Left lung (tissue), 10 donors: ENCODE measurements around the gene OPRM1. TPM values are rescaled to one million over a fixed set of nuclear protein-coding genes. Genes with fewer than 3 reads are reported as not detected.
"Not testable (repeated sequence)": the region's sequence is repeated elsewhere in the genome, so short reads cannot be mapped to it uniquely, and the experiment has no call there.

Source experiments
- ATAC-seq: fragments of 200-7000 bp; cut with Tn5 transposase; one replicate; pipeline ENCODE4 v1.9.1; 2020; ENCODE audit warnings: moderate library complexity
- DNase-seq, 4 donors: peaks; one replicate each; pipeline ENCODE4 v3.0.0-alpha.2; 2013 to 2020
- H3K27ac ChIP-seq, 2 donors: fragments of 200-600 bp; sonication (generic) in 1 of 2; one replicate each; pipeline versions ENCODE4 v1.5.0 to v1.8.0; 2020 to 2021
- H3K27me3 ChIP-seq, 2 donors: fragments of 200-600 bp; sonication (generic) in 1 of 2; one replicate each; pipeline versions ENCODE4 v1.5.0 to v1.8.0; 2020 to 2021
- H3K36me3 ChIP-seq, 2 donors: fragments of 200-600 bp; sonication (generic) in 1 of 2; one replicate each; pipeline versions ENCODE4 v1.5.0 to v1.8.0; 2020 to 2021
- H3K4me1 ChIP-seq, 2 donors: fragments of 200-600 bp; one replicate each; pipeline ENCODE4 v1.8.0; 2021
- H3K4me3 ChIP-seq, 2 donors: fragments of 200-600 bp; sonication (generic) in 1 of 2; one replicate each; pipeline versions ENCODE4 v1.5.0 to v1.8.0; 2020 to 2021; ENCODE audit warnings: mild to moderate bottlenecking in 1 of 2
- H3K9me3 ChIP-seq, 2 donors: fragments of 200-600 bp; sonication (generic) in 1 of 2; one replicate each; pipeline versions ENCODE4 v1.5.0 to v1.8.0; 2020 to 2021
- intact Hi-C, 2 donors: fragments of 100-400 bp; cut with DNase I; formaldehyde crosslinking; loops; one replicate each; pipeline versions ENCODE4 v1.11.2 to v1.14.2; 2022
- polyA plus RNA-seq, 6 donors: library from polyadenylated mRNA; unstranded; fragments of 120-200 nt; gene quantifications; one replicate each; pipeline ENCODE4 v1.2.1, GENCODE V29; 2013; ENCODE audit not compliant: insufficient read length in 6 of 6
- total RNA-seq, 2 donors: library from RNA; stranded (reverse); fragmentation: NEBNext Ultra II Directional; extraction: Animal tissue kit (Norgen Biotek cat#: 25700); gene quantifications; one replicate each; pipeline ENCODE4 v1.2.1, GENCODE V29; 2021
- TF ChIP-seq, protein P1 (sequence below), 2 donors: fragments of 200-600 bp; sonication (generic) in 1 of 2; IDR thresholded peaks; one replicate each; pipeline versions ENCODE4 v1.5.0 to v1.8.0; 2021; ENCODE audit warnings: antibody characterized with exemption in 2 of 2
- donor health status: DM: no; HTN: yes; CAD: no.
- donor health status: DM: no; HTN: no; CAD: no.

Gene OPRM1
- total and polyA plus RNA-seq, 8 donors = not detected

DNA sequence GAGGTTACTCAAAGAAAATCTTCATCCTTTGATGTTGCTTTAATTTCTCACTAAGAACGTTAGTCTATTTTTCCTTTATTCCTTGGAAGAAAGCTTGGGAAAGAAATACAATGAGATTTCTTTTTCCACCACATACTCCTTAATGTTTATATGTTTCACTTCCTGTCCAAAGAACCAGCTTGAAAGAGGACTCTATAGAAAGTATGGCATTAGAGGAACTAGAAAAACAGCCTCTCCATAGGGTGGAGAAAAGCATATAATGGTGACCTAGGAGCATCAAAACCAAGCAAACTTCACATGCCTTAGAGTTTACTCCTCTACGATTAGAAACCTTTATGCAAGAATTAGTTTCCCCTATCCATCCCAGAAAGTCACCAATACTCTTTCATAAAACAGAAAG is 131.1 kb downstream of the OPRM1 start:
- no peaks in the 10 kb centered on the region for H3K27me3 ChIP-seq
- ATAC-seq (no peak), DNase-seq (no peak)
- peaks cover 4 to 39% of the 10 kb centered on the region in 2 donors for H3K4me1 ChIP-seq
- H3K4me3 ChIP-seq = no peak overlapping the region
- H3K27ac ChIP-seq = no peak overlapping the region
- H3K9me3 ChIP-seq = no peaks in the 10 kb centered on the region
- H3K36me3 ChIP-seq = no peaks in the 10 kb centered on the region
- intact Hi-C loops = no loop called here
- TF ChIP-seq, protein P1, sequence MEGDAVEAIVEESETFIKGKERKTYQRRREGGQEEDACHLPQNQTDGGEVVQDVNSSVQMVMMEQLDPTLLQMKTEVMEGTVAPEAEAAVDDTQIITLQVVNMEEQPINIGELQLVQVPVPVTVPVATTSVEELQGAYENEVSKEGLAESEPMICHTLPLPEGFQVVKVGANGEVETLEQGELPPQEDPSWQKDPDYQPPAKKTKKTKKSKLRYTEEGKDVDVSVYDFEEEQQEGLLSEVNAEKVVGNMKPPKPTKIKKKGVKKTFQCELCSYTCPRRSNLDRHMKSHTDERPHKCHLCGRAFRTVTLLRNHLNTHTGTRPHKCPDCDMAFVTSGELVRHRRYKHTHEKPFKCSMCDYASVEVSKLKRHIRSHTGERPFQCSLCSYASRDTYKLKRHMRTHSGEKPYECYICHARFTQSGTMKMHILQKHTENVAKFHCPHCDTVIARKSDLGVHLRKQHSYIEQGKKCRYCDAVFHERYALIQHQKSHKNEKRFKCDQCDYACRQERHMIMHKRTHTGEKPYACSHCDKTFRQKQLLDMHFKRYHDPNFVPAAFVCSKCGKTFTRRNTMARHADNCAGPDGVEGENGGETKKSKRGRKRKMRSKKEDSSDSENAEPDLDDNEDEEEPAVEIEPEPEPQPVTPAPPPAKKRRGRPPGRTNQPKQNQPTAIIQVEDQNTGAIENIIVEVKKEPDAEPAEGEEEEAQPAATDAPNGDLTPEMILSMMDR (IDR thresholded peaks at IDR 0.05) = no peak

DNA sequence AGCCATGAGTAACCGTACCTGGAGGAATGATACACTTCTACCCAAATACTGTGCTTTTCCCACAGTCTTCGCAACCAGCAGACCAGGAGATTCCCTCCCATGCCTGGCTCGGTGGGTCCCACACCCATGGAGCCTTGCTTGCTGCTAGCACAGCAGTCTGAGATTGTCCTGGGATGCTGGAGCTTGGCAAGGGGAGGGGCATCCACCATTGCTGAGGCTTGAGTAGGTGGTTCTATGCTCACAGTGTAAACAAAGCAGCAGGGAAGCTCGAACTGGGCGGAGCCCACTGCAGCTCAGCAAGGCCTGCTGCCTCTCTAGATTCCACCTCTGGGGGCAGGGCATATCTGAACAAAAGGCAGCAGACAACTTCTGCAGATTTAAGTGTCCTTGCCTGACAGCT is 133.4 kb downstream of the OPRM1 start:
- not testable (repeated sequence) for DNase-seq

DNA sequence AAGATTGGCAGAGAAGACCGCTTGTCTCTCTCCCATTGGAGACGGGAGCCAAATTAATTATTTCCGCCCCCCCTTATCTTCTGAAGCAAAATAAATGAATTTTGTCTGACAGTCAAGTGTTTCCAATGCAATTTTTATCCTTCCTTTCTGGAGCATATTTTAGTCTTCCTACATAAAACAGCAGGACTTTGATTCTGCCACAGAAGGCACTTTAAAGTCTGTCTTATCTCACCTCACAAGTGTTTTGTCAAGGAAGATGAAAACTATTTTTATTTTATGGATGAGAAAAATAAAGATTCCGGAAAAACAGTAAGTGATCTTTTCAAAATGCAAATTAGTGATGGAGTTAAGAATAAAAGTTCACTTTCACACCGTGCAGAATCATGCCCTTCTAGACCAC is 140.4 kb downstream of the OPRM1 start:
- Histone ChIP-seq H3K4me1 (no peaks in the 10 kb centered on the region), H3K27ac (no peak overlapping the region), H3K36me3 (no peaks in the 10 kb centered on the region), H3K27me3 (no peaks in the 10 kb centered on the region), H3K9me3 (peaks cover 0 to 11% of the 10 kb centered on the region in 2 donors), H3K4me3 (no peak overlapping the region)
- intact Hi-C loops = no loop called here
- ATAC-seq (no peak), DNase-seq (no peak)
- TF ChIP-seq, protein P1 (IDR thresholded peaks at IDR 0.05) = no peak

More for the DNA sequence above, 133.4 kb downstream of the OPRM1 start:
- H3K9me3 ChIP-seq, intact Hi-C loops, H3K36me3 ChIP-seq, H3K27ac ChIP-seq, H3K4me3 ChIP-seq, ATAC-seq, H3K27me3 ChIP-seq: not testable (repeated sequence)
- H3K4me1 ChIP-seq = peaks cover 0 to 17% of the 10 kb centered on the region in 2 donors

DNA sequence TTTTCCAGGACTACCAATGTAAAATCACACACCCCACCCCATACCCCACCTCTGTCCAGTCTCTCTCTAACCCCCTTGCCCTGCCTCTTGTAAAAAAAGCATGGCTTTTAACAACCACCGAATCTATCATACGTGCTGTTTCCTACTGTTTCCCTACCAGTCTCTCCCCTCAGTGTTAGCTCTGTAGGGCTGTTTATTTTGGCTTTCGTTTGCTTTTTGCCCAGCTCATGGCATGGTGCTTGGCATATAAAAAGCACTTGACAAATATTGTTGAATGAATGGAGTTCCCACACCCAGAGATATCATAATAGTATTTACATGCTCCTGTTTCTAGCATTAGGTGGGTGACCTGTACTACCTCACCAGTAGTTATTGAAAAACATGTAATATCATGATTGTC is 148.2 kb downstream of the OPRM1 start:
- Histone ChIP-seq H3K36me3 (no peaks in the 10 kb centered on the region), H3K4me1 (no peaks in the 10 kb centered on the region), H3K4me3 (no peak overlapping the region), H3K27me3 (no peaks in the 10 kb centered on the region), H3K27ac (no peak overlapping the region), H3K9me3 (peaks cover 0 to 3% of the 10 kb centered on the region in 2 donors)
- TF ChIP-seq, protein P1 (IDR thresholded peaks at IDR 0.05) = no peak
- no peak for DNase-seq
- intact Hi-C loops = no loop called here
- peak; percentile 59 for ATAC-seq

DNA sequence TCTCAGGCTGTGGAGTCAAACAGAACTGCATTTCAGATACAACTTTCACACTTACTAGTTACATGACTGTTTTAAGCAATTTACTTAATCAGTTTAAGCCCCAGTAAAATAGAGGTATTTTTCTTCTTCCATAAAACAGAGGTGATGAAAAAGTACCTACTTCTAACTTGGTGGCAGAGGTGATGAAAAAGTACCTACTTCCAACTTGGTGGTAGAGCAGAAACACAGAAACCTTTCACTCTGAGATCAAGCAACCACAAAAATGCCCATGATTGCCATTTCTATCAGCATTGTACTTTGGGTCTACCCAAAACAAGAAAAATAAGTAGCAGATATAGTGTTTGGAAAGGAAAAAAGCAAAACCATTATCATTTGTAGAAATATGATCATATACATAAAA is 148.7 kb downstream of the OPRM1 start:
- Histone ChIP-seq H3K36me3 (no peaks in the 10 kb centered on the region), H3K4me1 (no peaks in the 10 kb centered on the region), H3K27me3 (no peaks in the 10 kb centered on the region), H3K9me3 (peaks cover 0 to 3% of the 10 kb centered on the region in 2 donors), H3K4me3 (no peak overlapping the region), H3K27ac (no peak overlapping the region)
- intact Hi-C loops = no loop called here
- TF ChIP-seq, protein P1 (IDR thresholded peaks at IDR 0.05) = no peak
- DNase-seq = no peak
- no peak for ATAC-seq

DNA sequence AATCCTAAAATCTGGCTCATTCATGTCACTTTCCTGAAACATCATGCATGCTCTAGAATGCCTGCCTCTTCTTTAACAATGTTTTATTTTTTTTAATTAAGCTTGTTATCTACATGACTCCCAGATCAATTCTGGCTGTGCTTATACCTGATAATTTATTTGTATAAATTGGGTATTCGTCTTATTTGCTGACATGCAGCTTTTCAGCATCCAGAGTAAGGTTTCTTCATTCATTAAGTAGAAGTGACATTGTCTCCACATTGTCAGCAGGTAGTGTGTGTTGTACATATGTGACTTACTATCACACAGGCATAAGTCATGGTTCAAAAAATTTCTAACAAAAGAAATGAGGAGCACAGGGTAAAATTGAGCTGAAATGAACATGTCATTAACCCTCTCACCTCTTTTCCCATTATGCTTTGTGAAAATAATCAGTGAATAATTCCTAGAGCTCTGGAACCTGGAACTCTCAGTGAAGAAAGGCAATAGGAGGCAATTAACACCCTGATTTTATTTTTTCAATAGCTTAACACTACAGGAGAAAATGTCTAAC is 157.4 kb downstream of the OPRM1 start:
- peaks cover 0 to 11% of the 10 kb centered on the region in 2 donors for H3K36me3 ChIP-seq
- TF ChIP-seq, protein P1 (IDR thresholded peaks at IDR 0.05) = no peak
- no peak overlapping the region for H3K4me3 ChIP-seq
- intact Hi-C loops = no loop called here
- H3K27me3 ChIP-seq = no peaks in the 10 kb centered on the region
- H3K9me3 ChIP-seq = no peaks in the 10 kb centered on the region
- no peak overlapping the region for H3K27ac ChIP-seq
- ATAC-seq = no peak
- H3K4me1 ChIP-seq = peaks cover 3 to 11% of the 10 kb centered on the region in 2 donors
- DNase-seq = no peak
